Hepatic stellate cell (primary cell): ENCODE measurements around the gene PRODH.
"Not testable (repeated sequence)": the region's sequence is repeated elsewhere in the genome, so short reads cannot be mapped to it uniquely, and the experiment has no call there.

Source experiments
- DNase-seq: peaks from one replicate; pipeline ENCODE4 v3.0.0; 2011; ENCODE audit warnings: low spot score

The PRODH gene

DNA sequence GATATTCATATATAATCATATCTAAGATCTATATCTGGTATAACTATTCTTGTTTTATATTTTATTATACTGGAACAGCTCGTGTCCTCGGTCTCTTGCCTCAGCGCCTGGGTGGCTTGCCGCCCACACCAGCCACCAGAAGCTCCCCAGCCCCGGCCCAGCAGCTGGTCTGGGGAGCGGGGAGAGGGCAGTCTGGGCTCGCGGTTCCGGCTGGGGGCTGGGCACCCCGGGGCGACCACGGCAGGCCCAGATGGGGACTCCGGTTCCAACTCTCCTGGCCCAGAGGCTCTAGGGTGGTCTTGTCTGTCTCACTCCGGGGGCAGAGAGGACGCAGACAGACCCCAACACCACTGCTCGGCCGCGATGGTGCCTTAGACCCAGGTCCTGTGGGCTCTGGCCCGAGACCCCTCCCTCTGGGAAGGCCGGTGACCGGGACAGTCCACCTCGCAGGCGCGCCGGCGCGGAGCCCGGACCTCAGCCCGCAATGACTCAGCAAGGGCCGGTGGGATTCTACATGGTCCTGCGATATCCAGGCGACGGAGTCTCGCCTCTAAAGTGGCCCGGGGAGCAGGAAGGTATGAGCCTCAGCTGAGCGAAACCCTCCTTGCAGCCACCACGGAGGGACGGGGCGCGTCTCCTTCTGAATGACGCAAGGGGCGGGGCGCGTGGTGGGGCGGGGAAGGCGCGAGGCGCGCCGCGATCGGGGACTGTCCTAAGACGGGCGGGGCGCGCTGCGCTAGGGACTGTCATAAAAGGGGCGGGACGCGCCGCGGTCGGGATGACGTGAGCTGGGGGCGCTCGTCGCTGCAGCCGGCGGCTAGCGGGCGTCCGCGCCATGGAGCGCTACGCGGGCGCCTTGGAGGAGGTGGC lies 30.3 kb downstream of the PRODH start, which contains the start of gene DGCR6:
TSS of gene DGCR6 (plus strand) at position 781 of the 870 bp plus-strand sequence. CDS start at position 836, 55 bp downstream.
- no peak for DNase-seq

DNA sequence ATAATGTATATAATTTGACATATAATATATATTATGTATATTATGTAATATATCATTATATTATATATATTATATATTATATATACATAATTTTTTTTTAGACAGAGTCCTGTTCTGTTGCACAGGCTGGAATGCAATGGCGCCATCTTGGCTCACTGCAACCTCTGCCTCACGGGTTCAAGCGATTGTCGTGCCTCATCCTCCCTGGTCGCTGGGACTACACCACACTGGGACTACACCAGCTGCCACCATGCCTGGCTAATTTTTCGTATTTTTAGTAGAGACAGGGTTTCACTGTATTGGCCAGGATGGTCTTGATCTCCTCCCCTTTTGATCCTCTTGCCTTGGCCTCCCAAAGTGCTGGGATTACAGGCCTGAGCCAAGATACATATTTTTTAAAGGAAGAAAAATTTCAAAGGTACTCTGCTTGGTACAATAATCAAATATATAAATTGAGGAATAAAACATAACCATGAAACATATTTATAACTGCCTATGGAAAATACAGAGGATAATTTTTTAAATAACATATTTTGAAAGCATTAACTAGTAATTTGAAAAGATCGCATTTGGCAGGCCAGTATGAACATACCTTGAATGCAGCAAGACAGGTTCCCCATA lies 39.9 kb downstream of the PRODH start:
- not testable (repeated sequence) for DNase-seq

- DNase-seq, result not testable (repeated sequence)
These were observed 42.3 kb downstream of the PRODH start for GRCh38 chr22:18893775-18894174.

GRCh38 chr22:18890510-18891192 lies 45.4 kb downstream of the PRODH start:
- DNase-seq, result not testable (repeated sequence)

- DNase-seq, result no peak
These were observed 48.0 kb downstream of the PRODH start for GRCh38 chr22:18888115-18888514.

GRCh38 chr22:18884465-18884864 lies 51.6 kb downstream of the PRODH start:
- not testable (repeated sequence) for DNase-seq

DNA sequence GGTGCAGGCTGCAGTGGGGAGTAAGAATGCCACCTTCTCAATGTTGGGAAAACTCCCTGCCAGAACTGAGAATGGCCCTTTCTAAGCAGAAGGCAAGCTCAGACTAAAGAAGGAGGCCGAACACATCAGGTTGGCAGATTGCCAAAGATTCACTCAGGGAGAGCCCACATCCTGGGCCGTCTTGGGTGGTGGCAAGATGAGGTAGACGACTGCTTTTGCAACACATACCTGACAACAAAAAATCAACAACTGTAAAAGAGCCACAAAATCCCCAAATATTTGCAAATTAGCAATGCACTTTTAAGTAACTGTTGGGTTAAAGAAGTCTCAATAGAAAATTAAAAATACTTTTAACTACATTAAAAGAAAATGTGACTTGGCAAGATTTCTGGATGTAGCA lies 54.8 kb downstream of the PRODH start:
- DNase-seq, result not testable (repeated sequence)
